Stomach (tissue), 9 donors: ENCODE data around the gene GPR62. TPM values are rescaled to one million over a fixed set of nuclear protein-coding genes. Genes with fewer than 3 reads are reported as not detected.

Source experiments
- DNase-seq, 2 donors: peaks; one replicate each; pipeline versions ENCODE4 v3.0.0 to v3.0.0-alpha.2; 2013 to 2019
- H3K27ac ChIP-seq, 5 donors: fragments of 200-600 bp in 4 of 5; sonication (generic) in 4 of 5; one replicate each; pipeline ENCODE4 v1.5.1; 2013 to 2019; ENCODE audit warnings: mild to moderate bottlenecking in 1 of 5, moderate library complexity in 1 of 5
- H3K27me3 ChIP-seq, 3 donors: fragments of 200-600 bp; sonication (generic); one replicate each; pipeline ENCODE4 v1.5.1; 2017 to 2019; ENCODE audit warnings: mixed run types in 1 of 3
- H3K36me3 ChIP-seq, 4 donors: fragments of 200-600 bp; sonication (generic); 1 replicate in 3 of 4; 2 replicates in 1 of 4; pipeline ENCODE4 v1.5.1; 2016 to 2019
- H3K4me1 ChIP-seq, 4 donors: fragments of 200-600 bp; sonication (generic); one replicate each; pipeline ENCODE4 v1.5.1; 2016 to 2019
- H3K4me3 ChIP-seq, 4 donors: fragments of 200-600 bp; sonication (generic) in 3 of 4; one replicate each; pipeline ENCODE4 v1.5.1; 2016 to 2019; ENCODE audit warnings: mild to moderate bottlenecking in 1 of 4
- H3K9me3 ChIP-seq, 4 donors: fragments of 200-600 bp; sonication (generic); one replicate each; pipeline ENCODE4 v1.5.1; 2016 to 2019
- CTCF ChIP-seq, 7 experiments: fragments of 450-650 bp in 4 of 7; fragments of 200-600 bp in 3 of 7; sonication (generic) in 3 of 7; IDR thresholded peaks; one replicate each; pipeline ENCODE4 v1.5.1; 2016 to 2019; ENCODE audit warnings: antibody characterized with exemption in 7 of 7, control low read depth in 2 of 7, mild to moderate bottlenecking in 1 of 7
- EP300 ChIP-seq: sonication (generic); formaldehyde crosslinking; IDR thresholded peaks from one replicate; pipeline ENCODE4 v1.6.1; 2017; ENCODE audit warnings: antibody characterized with exemption
- POLR2A ChIP-seq, 4 donors: fragments of 450-650 bp; IDR thresholded peaks; one replicate each; pipeline ENCODE4 v1.6.1; 2016; ENCODE audit warnings: antibody characterized with exemption in 4 of 4, control low read depth in 2 of 4, mild to moderate bottlenecking in 1 of 4, moderate library complexity in 1 of 4
- POLR2AphosphoS5 ChIP-seq, 3 donors: sonication (generic); formaldehyde crosslinking; IDR thresholded peaks; one replicate each; pipeline ENCODE4 v1.6.1; 2016; ENCODE audit warnings: antibody characterized with exemption in 3 of 3
- WGBS, 5 donors: extraction: QIAGEN DNeasy Blood & Tissue Kit in 3 of 5; methylation state at CpG; one replicate each; pipeline versions ENCODE4 v1.1.5 to v1.1.7; 2013 to 2018; 5-methylcytosine and 5-hydroxymethylcytosine counted together
- intact Hi-C: fragments of 100-400 bp; cut with DNase I; formaldehyde crosslinking; loops from one replicate; pipeline ENCODE4 v1.15.1; 2023; ENCODE audit warnings: low total_unique reads
- polyA plus RNA-seq, 3 donors: library from polyadenylated mRNA; stranded (reverse); fragments of 200-250 nt; gene quantifications; one replicate each; pipeline ENCODE4 v1.2.3, GENCODE V29; 2013
- total RNA-seq, 5 donors: library from RNA; depleted of rRNA; stranded (reverse); fragments of >200 nt; gene quantifications; one replicate each; pipeline versions ENCODE4 v1.1.0 to v1.2.3, GENCODE V29; 2014 to 2016
- donor health status: healthy with polysubstance abuse.
- donor health status: Bipolar disorder and iron deficiency.
- donor health status: healthy.

Gene GPR62
- total and polyA plus RNA-seq, 8 donors = 0.25 TPM; not detected in 7

- Histone ChIP-seq H3K36me3 (peaks cover 50 to 66% (median 62%) of the 10 kb centered on the region in 4 donors), H3K27me3 (no peaks in the 10 kb centered on the region), H3K4me3 (no peak overlapping the region), H3K9me3 (no peaks in the 10 kb centered on the region), H3K27ac (no peak overlapping the region), H3K4me1 (peaks cover 20 to 28% (median 24%) of the 10 kb centered on the region in 4 donors)
- DNase-seq = peak; percentile 2 to 20
- intact Hi-C loops = no loop called here
- TF ChIP-seq CTCF (IDR thresholded peaks at IDR 0.05) = no peak
- TF ChIP-seq EP300 = no peak
- TF ChIP-seq POLR2A (IDR thresholded peaks at IDR 0.05) = no peak
- TF ChIP-seq POLR2AphosphoS5 (IDR thresholded peaks at IDR 0.05) = no peak
- WGBS, 5 donors = 86 to 94% (median 92%) methylated on average over 11 to 13 of the region's 13 CpGs
Measured at GRCh38 chr3:51937611-51938450, 17.4 kb upstream of the GPR62 start.

- peaks cover 43 to 55% (median 52%) of the 10 kb centered on the region in 4 donors for H3K36me3 ChIP-seq
- no peak for TF ChIP-seq POLR2AphosphoS5 (IDR thresholded peaks at IDR 0.05)
- no peak for TF ChIP-seq CTCF (IDR thresholded peaks at IDR 0.05)
- no peak for TF ChIP-seq EP300
- TF ChIP-seq POLR2A (IDR thresholded peaks at IDR 0.05) = no peak
- peaks cover 26 to 36% (median 31%) of the 10 kb centered on the region in 4 donors for H3K4me1 ChIP-seq
- H3K27ac ChIP-seq = no peak overlapping the region
- peak; percentile 3 to 14 for DNase-seq
- WGBS, 5 donors = 86 to 96% (median 93%) methylated on average over 9 of the region's 9 CpGs
- no peaks in the 10 kb centered on the region for H3K9me3 ChIP-seq
- intact Hi-C loops = no loop called here
- no peak overlapping the region for H3K4me3 ChIP-seq
- H3K27me3 ChIP-seq = no peaks in the 10 kb centered on the region
Measured at GRCh38 chr3:51938780-51939425, 16.3 kb upstream of the GPR62 start.

GRCh38 chr3:51940648-51941462, 14.3 kb upstream of the GPR62 start:
- Histone ChIP-seq H3K9me3 (no peaks in the 10 kb centered on the region), H3K4me3 (peak overlapping the region; percentile 70 to 97 (median 89)), H3K4me1 (peaks cover 26 to 36% (median 31%) of the 10 kb centered on the region in 4 donors), H3K36me3 (peaks cover 24 to 54% (median 47%) of the 10 kb centered on the region in 4 donors), H3K27me3 (no peaks in the 10 kb centered on the region), H3K27ac (peak overlapping the region in 4 of 5 donors; percentile 78 to 89 (median 81))
- 26 to 35% (median 32%) methylated on average over 13 of the region's 13 CpGs for WGBS, 5 donors
- no peak for TF ChIP-seq POLR2A (IDR thresholded peaks at IDR 0.05)
- no peak for TF ChIP-seq CTCF (IDR thresholded peaks at IDR 0.05)
- TF ChIP-seq EP300 = no peak
- no peak for TF ChIP-seq POLR2AphosphoS5 (IDR thresholded peaks at IDR 0.05)
- DNase-seq = no peak
- intact Hi-C loops = loop anchor here (10.0 kb wide), 1 partner anchor 204 kb away; no protein-coding TSS in a partner anchor

- TF ChIP-seq EP300 = no peak
- TF ChIP-seq CTCF (IDR thresholded peaks at IDR 0.05) = no peak
- no peak for TF ChIP-seq POLR2AphosphoS5 (IDR thresholded peaks at IDR 0.05)
- no peak for TF ChIP-seq POLR2A (IDR thresholded peaks at IDR 0.05)
- Histone ChIP-seq H3K4me1 (peaks cover 26 to 36% (median 31%) of the 10 kb centered on the region in 4 donors), H3K9me3 (no peaks in the 10 kb centered on the region), H3K27ac (peak overlapping the region; percentile 62 to 89 (median 79)), H3K36me3 (peaks cover 19 to 54% (median 47%) of the 10 kb centered on the region in 4 donors), H3K4me3 (peak overlapping the region; percentile 70 to 97 (median 89)), H3K27me3 (no peaks in the 10 kb centered on the region)
- WGBS, 5 donors = 0 to 3% (median 0%) methylated on average over 7 to 20 of the region's 20 CpGs
- intact Hi-C loops = loop anchor here (10.0 kb wide), 1 partner anchor 203 kb away; no protein-coding TSS in a partner anchor
- DNase-seq = no peak
Measured at GRCh38 chr3:51941463-51941797, 13.8 kb upstream of the GPR62 start.
